ENCODE measurements around the gene KAT7.

KAT7 gene

GRCh38 chr17:49862781-49863331 lies 74.4 kb downstream of the KAT7 start:
- Histone ChIP-seq H3K27me3 (ENCODE audit: insufficient read depth, low read depth, severe bottlenecking) (no peaks in the 10 kb centered on the region), H3K36me3 (no peaks in the 10 kb centered on the region), H3K27ac (no peak overlapping the region), H3K9me3 (ENCODE audit: severe bottlenecking) (no peaks in the 10 kb centered on the region), H3K4me3 (ENCODE audit: low read depth, low read length) (no peak overlapping the region)
- no peak for DNase-seq
- TF ChIP-seq CTCF (IDR thresholded peaks at IDR 0.05; ENCODE audit: low read depth, low read length): no peak

- no peaks in the 10 kb centered on the region for H3K27me3 ChIP-seq (ENCODE audit: insufficient read depth, low read depth, severe bottlenecking)
- H3K36me3 ChIP-seq: no peaks in the 10 kb centered on the region
- no peak overlapping the region for H3K4me3 ChIP-seq (ENCODE audit: low read depth, low read length)
- no peak for DNase-seq
- H3K27ac ChIP-seq: no peak overlapping the region
- no peaks in the 10 kb centered on the region for H3K9me3 ChIP-seq (ENCODE audit: severe bottlenecking)
- TF ChIP-seq CTCF (IDR thresholded peaks at IDR 0.05; ENCODE audit: low read depth, low read length): no peak
Observed at GRCh38 chr17:49866019-49866380, 77.5 kb downstream of the KAT7 start.

GRCh38 chr17:49866882-49867413 lies 78.5 kb downstream of the KAT7 start:
- Histone ChIP-seq H3K27me3 (ENCODE audit: insufficient read depth, low read depth, severe bottlenecking) (no peaks in the 10 kb centered on the region), H3K36me3 (no peaks in the 10 kb centered on the region), H3K9me3 (ENCODE audit: severe bottlenecking) (no peaks in the 10 kb centered on the region), H3K4me3 (ENCODE audit: low read depth, low read length) (no peak overlapping the region), H3K27ac (no peak overlapping the region)
- no peak for TF ChIP-seq CTCF (IDR thresholded peaks at IDR 0.05; ENCODE audit: low read depth, low read length)
- DNase-seq: no peak

- Histone ChIP-seq H3K9me3 (ENCODE audit: severe bottlenecking) (no peaks in the 10 kb centered on the region), H3K27me3 (ENCODE audit: insufficient read depth, low read depth, severe bottlenecking) (no peaks in the 10 kb centered on the region), H3K27ac (no peak overlapping the region), H3K36me3 (no peaks in the 10 kb centered on the region), H3K4me3 (ENCODE audit: low read depth, low read length) (no peak overlapping the region)
- TF ChIP-seq CTCF (IDR thresholded peaks at IDR 0.05; ENCODE audit: low read depth, low read length): no peak
- no peak for DNase-seq
Observed at GRCh38 chr17:49869038-49869374, 80.5 kb downstream of the KAT7 start.

- no peak overlapping the region for H3K4me3 ChIP-seq (ENCODE audit: low read depth, low read length)
- H3K27me3 ChIP-seq (ENCODE audit: insufficient read depth, low read depth, severe bottlenecking): no peaks in the 10 kb centered on the region
- no peaks in the 10 kb centered on the region for H3K36me3 ChIP-seq
- no peaks in the 10 kb centered on the region for H3K9me3 ChIP-seq (ENCODE audit: severe bottlenecking)
- no peak for DNase-seq
- H3K27ac ChIP-seq: no peak overlapping the region
- TF ChIP-seq CTCF (IDR thresholded peaks at IDR 0.05; ENCODE audit: low read depth, low read length): no peak
Observed at GRCh38 chr17:49870298-49870697, 81.8 kb downstream of the KAT7 start.

GRCh38 chr17:49871211-49871610 lies 82.7 kb downstream of the KAT7 start:
- no peak for TF ChIP-seq CTCF (IDR thresholded peaks at IDR 0.05; ENCODE audit: low read depth, low read length)
- DNase-seq: no peak
- Histone ChIP-seq H3K27ac (no peak overlapping the region), H3K9me3 (ENCODE audit: severe bottlenecking) (no peaks in the 10 kb centered on the region), H3K27me3 (ENCODE audit: insufficient read depth, low read depth, severe bottlenecking) (no peaks in the 10 kb centered on the region), H3K36me3 (no peaks in the 10 kb centered on the region), H3K4me3 (ENCODE audit: low read depth, low read length) (no peak overlapping the region)
